Activated CD8-positive, alpha-beta memory T cell treated with anti-CD3 and anti-CD28 coated beads, Interleukin-2, amount 50 U/mL, for 24 hours (primary cell): Measurements from ENCODE around the gene PRRT1.
A peak's percentile ranks its signal among the peaks of the same experiment; 100 is the strongest.

Experiments used
- DNase-seq: peaks from one replicate; pipeline ENCODE4 v3.0.0-alpha.2; 2020; ENCODE audit errors: extremely low read depth

The PRRT1 gene

GRCh38 chr6:32174416-32174815 lies 22.7 kb upstream of the PRRT1 start:
- DNase-seq: no peak

- no peak for DNase-seq
These were observed 21.4 kb upstream of the PRRT1 start for GRCh38 chr6:32173051-32173727.

GRCh38 chr6:32171234-32171633 lies 19.5 kb upstream of the PRRT1 start:
- DNase-seq: no peak

GRCh38 chr6:32170294-32170693 lies 18.6 kb upstream of the PRRT1 start:
- DNase-seq: no peak

GRCh38 chr6:32168807-32169591 lies 17.3 kb upstream of the PRRT1 start:
- DNase-seq: no peak

- no peak for DNase-seq
These were observed 16.6 kb upstream of the PRRT1 start for GRCh38 chr6:32168350-32168749.

- DNase-seq: no peak
These were observed 16.1 kb upstream of the PRRT1 start for GRCh38 chr6:32167761-32168262.

- no peak for DNase-seq
These were observed 15.5 kb upstream of the PRRT1 start for GRCh38 chr6:32167154-32167760.

GRCh38 chr6:32166411-32167061 lies 14.8 kb upstream of the PRRT1 start:
- DNase-seq: no peak

- DNase-seq: no peak
These were observed 12.6 kb upstream of the PRRT1 start, which contains the start of gene EGFL8 for GRCh38 chr6:32164295-32164694. EGFL8 (plus strand) TSS chr6:32164595; CDS start chr6:32166166, 1,571 bp downstream.

GRCh38 chr6:32163559-32164258 lies 12.0 kb upstream of the PRRT1 start:
- DNase-seq: no peak

- DNase-seq: no peak
These were observed 6.3 kb upstream of the PRRT1 start for GRCh38 chr6:32158052-32158451.

- DNase-seq: no peak
These were observed 5.2 kb upstream of the PRRT1 start for GRCh38 chr6:32156891-32157290.

- DNase-seq: no peak
These were observed 2.9 kb upstream of the PRRT1 start for GRCh38 chr6:32154514-32155161.

- DNase-seq: peak; percentile 73
These were observed 2.1 kb upstream of the PRRT1 start, which contains the start of gene PPT2 for GRCh38 chr6:32153564-32154513. PPT2 (plus strand) TSS chr6:32154141; CDS start chr6:32154595, 454 bp downstream.

GRCh38 chr6:32152769-32153563 lies 1.2 kb upstream of the PRRT1 start:
- no peak for DNase-seq

- DNase-seq: no peak
These were observed 417 bp downstream of the PRRT1 start for GRCh38 chr6:32151181-32151862.
